ENCODE data around the gene TMC6.

Gene TMC6

GRCh38 chr17:78147315-78147998 lies 18.9 kb upstream of the TMC6 start:
- WGBS, 2 donors (ENCODE audit: extremely low coverage in 2 of 2, insufficient read length in 2 of 2, insufficient replicate concordance in 1 of 2) = no CpG with 5 or more reads among the region's 8 CpGs
- Histone ChIP-seq H3K14ac (ENCODE audit: low read length) (no peak overlapping the region), H4K8ac (ENCODE audit: low read depth, low read length) (no peak overlapping the region), H2AK5ac (ENCODE audit: low read depth, low read length) (peak overlapping the region; percentile 24), H3K4me1 (ENCODE audit: control insufficient read depth in 2 of 2, insufficient read depth in 1 of 2, low read depth in 1 of 2, low read length in 2 of 2) (peaks cover 5 to 10% of the 10 kb centered on the region in 2 donors), H2BK15ac (ENCODE audit: low read length) (no peak overlapping the region), H3K4ac (ENCODE audit: low read length) (no peak overlapping the region), H3K27ac (replicated peaks; ENCODE audit: low read length) (no peak overlapping the region), H3K36me3 (replicated peaks in 1 of 2; ENCODE audit: control insufficient read depth in 2 of 2, insufficient read depth in 2 of 2, low read length in 2 of 2) (no peaks in the 10 kb centered on the region), H3K4me3 (ENCODE audit: low read length in 2 of 2) (no peak overlapping the region), H3K4me2 (ENCODE audit: insufficient read depth, low read length, poor library complexity, severe bottlenecking) (no peak overlapping the region), H3K9me3 (replicated peaks in 1 of 2; ENCODE audit: control insufficient read depth in 2 of 2, insufficient read depth in 1 of 2, low read depth in 1 of 2, low read length in 2 of 2) (peaks cover 0 to 2% of the 10 kb centered on the region in 2 donors), H3K27me3 (ENCODE audit: control insufficient read depth in 3 of 3, insufficient read depth in 3 of 3, low read depth in 1 of 3, low read length in 3 of 3) (peaks cover 0 to 41% (median 0%) of the 10 kb centered on the region in 3 experiments), H2BK5ac (ENCODE audit: low read length) (no peak overlapping the region), H2BK120ac (ENCODE audit: low read depth, low read length) (no peak overlapping the region), H3K23ac (ENCODE audit: low read depth, low read length, poor library complexity) (no peak overlapping the region), H3K79me1 (ENCODE audit: low read depth, low read length) (no peaks in the 10 kb centered on the region), H3K18ac (ENCODE audit: low read length) (no peak overlapping the region), H2AFZ (ENCODE audit: low read length) (peak overlapping the region; percentile 17), H3K9ac (ENCODE audit: low read depth, low read length, poor library complexity) (no peak overlapping the region), H2BK12ac (ENCODE audit: low read length) (no peak overlapping the region), H4K91ac (ENCODE audit: low read depth, low read length, poor library complexity) (no peak overlapping the region)
- no peak for DNase-seq (ENCODE audit: low spot score)

DNA sequence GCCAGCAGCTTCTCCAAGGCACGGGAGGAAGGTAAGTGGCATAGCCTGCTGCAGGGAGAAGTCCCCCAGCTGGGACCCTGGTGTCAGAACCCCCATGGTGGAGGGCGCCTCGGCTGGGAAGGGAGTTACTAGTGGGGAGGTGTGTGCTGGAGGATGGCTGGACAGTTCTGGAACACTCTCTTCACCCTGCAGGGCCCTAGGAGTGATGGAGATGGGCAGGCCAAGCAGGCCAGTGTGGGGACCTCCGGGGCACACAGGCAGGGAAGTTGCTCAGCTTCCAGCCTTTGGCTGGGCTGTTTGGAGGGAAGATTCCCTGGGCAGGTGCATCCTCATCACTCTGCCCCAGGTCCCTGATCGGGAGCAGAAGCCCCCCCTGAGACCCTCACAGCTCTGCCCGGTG lies 18.3 kb upstream of the TMC6 start:
- no peaks in the 10 kb centered on the region for H3K79me1 ChIP-seq (ENCODE audit: low read depth, low read length)
- H3K4ac ChIP-seq (ENCODE audit: low read length) = no peak overlapping the region
- H4K8ac ChIP-seq (ENCODE audit: low read depth, low read length) = no peak overlapping the region
- no peak overlapping the region for H3K4me3 ChIP-seq (ENCODE audit: low read length in 2 of 2)
- H3K23ac ChIP-seq (ENCODE audit: low read depth, low read length, poor library complexity) = no peak overlapping the region
- no peak overlapping the region for H2BK15ac ChIP-seq (ENCODE audit: low read length)
- no peak overlapping the region for H4K91ac ChIP-seq (ENCODE audit: low read depth, low read length, poor library complexity)
- no peak overlapping the region for H3K9ac ChIP-seq (ENCODE audit: low read depth, low read length, poor library complexity)
- peak overlapping the region; percentile 17 for H2AFZ ChIP-seq (ENCODE audit: low read length)
- H2AK5ac ChIP-seq (ENCODE audit: low read depth, low read length) = peak overlapping the region; percentile 92
- H2BK12ac ChIP-seq (ENCODE audit: low read length) = no peak overlapping the region
- H2BK5ac ChIP-seq (ENCODE audit: low read length) = no peak overlapping the region
- no CpG with 5 or more reads among the region's 6 CpGs for WGBS, 2 donors (ENCODE audit: extremely low coverage in 2 of 2, insufficient read length in 2 of 2, insufficient replicate concordance in 1 of 2)
- peaks cover 0 to 2% of the 10 kb centered on the region in 2 donors for H3K9me3 ChIP-seq (replicated peaks in 1 of 2; ENCODE audit: control insufficient read depth in 2 of 2, insufficient read depth in 1 of 2, low read depth in 1 of 2, low read length in 2 of 2)
- H3K4me1 ChIP-seq (ENCODE audit: control insufficient read depth in 2 of 2, insufficient read depth in 1 of 2, low read depth in 1 of 2, low read length in 2 of 2) = peaks cover 5 to 10% of the 10 kb centered on the region in 2 donors
- no peak overlapping the region for H3K14ac ChIP-seq (ENCODE audit: low read length)
- DNase-seq (ENCODE audit: low spot score) = no peak
- no peak overlapping the region for H3K27ac ChIP-seq (replicated peaks; ENCODE audit: low read length)
- H3K4me2 ChIP-seq (ENCODE audit: insufficient read depth, low read length, poor library complexity, severe bottlenecking) = no peak overlapping the region
- H2BK120ac ChIP-seq (ENCODE audit: low read depth, low read length) = no peak overlapping the region
- peaks cover 0 to 46% (median 0%) of the 10 kb centered on the region in 3 experiments for H3K27me3 ChIP-seq (ENCODE audit: control insufficient read depth in 3 of 3, insufficient read depth in 3 of 3, low read depth in 1 of 3, low read length in 3 of 3)
- no peaks in the 10 kb centered on the region for H3K36me3 ChIP-seq (replicated peaks in 1 of 2; ENCODE audit: control insufficient read depth in 2 of 2, insufficient read depth in 2 of 2, low read length in 2 of 2)
- peak overlapping the region; percentile 15 for H3K18ac ChIP-seq (ENCODE audit: low read length)

DNA sequence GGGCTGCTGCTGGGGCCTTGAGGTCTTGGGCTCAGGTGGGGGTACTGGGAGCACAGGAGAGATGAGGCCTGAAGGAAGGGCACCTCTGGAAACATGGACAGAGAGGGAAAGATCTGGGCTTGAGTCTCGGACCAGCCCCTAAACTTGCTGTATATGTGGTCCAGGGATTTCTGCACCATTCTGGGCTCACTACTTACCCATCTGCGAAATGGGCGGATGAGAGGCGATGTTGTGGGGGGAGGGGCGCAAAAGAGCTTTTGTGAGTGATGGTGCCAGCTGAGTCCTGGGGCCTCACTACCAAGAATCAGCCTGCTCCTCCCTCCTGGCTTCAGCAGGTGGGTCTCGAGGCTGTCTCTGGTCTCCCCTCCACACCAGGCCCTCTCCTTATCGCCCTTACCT lies 17.9 kb upstream of the TMC6 start:
- no peak overlapping the region for H2BK5ac ChIP-seq (ENCODE audit: low read length)
- DNase-seq (ENCODE audit: low spot score) = no peak

GRCh38 chr17:78144736-78145641 lies 16.4 kb upstream of the TMC6 start:
- Histone ChIP-seq H3K27ac (replicated peaks; ENCODE audit: low read length) (no peak overlapping the region), H3K9ac (ENCODE audit: low read depth, low read length, poor library complexity) (no peak overlapping the region), H3K4me1 (ENCODE audit: control insufficient read depth in 2 of 2, insufficient read depth in 1 of 2, low read depth in 1 of 2, low read length in 2 of 2) (peaks cover 3 to 6% of the 10 kb centered on the region in 2 donors), H2BK120ac (ENCODE audit: low read depth, low read length) (peak overlapping the region; percentile 99), H3K36me3 (replicated peaks in 1 of 2; ENCODE audit: control insufficient read depth in 2 of 2, insufficient read depth in 2 of 2, low read length in 2 of 2) (no peaks in the 10 kb centered on the region), H2BK5ac (ENCODE audit: low read length) (peak overlapping the region; percentile 66), H3K4me2 (ENCODE audit: insufficient read depth, low read length, poor library complexity, severe bottlenecking) (no peak overlapping the region), H3K4ac (ENCODE audit: low read length) (no peak overlapping the region), H3K4me3 (ENCODE audit: low read length in 2 of 2) (no peak overlapping the region), H3K18ac (ENCODE audit: low read length) (peak overlapping the region; percentile 85), H2AFZ (ENCODE audit: low read length) (no peak overlapping the region), H4K8ac (ENCODE audit: low read depth, low read length) (no peak overlapping the region), H2AK5ac (ENCODE audit: low read depth, low read length) (peak overlapping the region; percentile 94), H3K14ac (ENCODE audit: low read length) (peak overlapping the region; percentile 71), H2BK15ac (ENCODE audit: low read length) (peak overlapping the region; percentile 99), H4K91ac (ENCODE audit: low read depth, low read length, poor library complexity) (no peak overlapping the region), H3K79me1 (ENCODE audit: low read depth, low read length) (peaks cover 2% of the 10 kb centered on the region), H2BK12ac (ENCODE audit: low read length) (peak overlapping the region; percentile 84), H3K9me3 (replicated peaks in 1 of 2; ENCODE audit: control insufficient read depth in 2 of 2, insufficient read depth in 1 of 2, low read depth in 1 of 2, low read length in 2 of 2) (peaks cover 0 to 2% of the 10 kb centered on the region in 2 donors), H3K27me3 (ENCODE audit: control insufficient read depth in 3 of 3, insufficient read depth in 3 of 3, low read depth in 1 of 3, low read length in 3 of 3) (peaks cover 0 to 52% (median 3%) of the 10 kb centered on the region in 3 experiments), H3K23ac (ENCODE audit: low read depth, low read length, poor library complexity) (peak overlapping the region; percentile 89)
- no peak for DNase-seq (ENCODE audit: low spot score)
- no CpG with 5 or more reads among the region's 18 CpGs for WGBS, 2 donors (ENCODE audit: extremely low coverage in 2 of 2, insufficient read length in 2 of 2, insufficient replicate concordance in 1 of 2)

More for the DNA sequence above, 17.9 kb upstream of the TMC6 start:
- no peaks in the 10 kb centered on the region for H3K36me3 ChIP-seq (replicated peaks in 1 of 2; ENCODE audit: control insufficient read depth in 2 of 2, insufficient read depth in 2 of 2, low read length in 2 of 2)
- no peak overlapping the region for H2BK15ac ChIP-seq (ENCODE audit: low read length)
- no CpG with 5 or more reads among the region's 7 CpGs for whole genome bisulfite sequencing, 2 donors (ENCODE audit: extremely low coverage in 2 of 2, insufficient read length in 2 of 2, insufficient replicate concordance in 1 of 2)
- no peak overlapping the region for H3K4me2 ChIP-seq (ENCODE audit: insufficient read depth, low read length, poor library complexity, severe bottlenecking)
- no peak overlapping the region for H4K91ac ChIP-seq (ENCODE audit: low read depth, low read length, poor library complexity)
- H3K23ac ChIP-seq (ENCODE audit: low read depth, low read length, poor library complexity) = no peak overlapping the region
- H2BK120ac ChIP-seq (ENCODE audit: low read depth, low read length) = no peak overlapping the region
- peaks cover 0 to 50% (median under 1%) of the 10 kb centered on the region in 3 experiments for H3K27me3 ChIP-seq (ENCODE audit: control insufficient read depth in 3 of 3, insufficient read depth in 3 of 3, low read depth in 1 of 3, low read length in 3 of 3)
- H3K14ac ChIP-seq (ENCODE audit: low read length) = peak overlapping the region; percentile 82
- H3K9me3 ChIP-seq (replicated peaks in 1 of 2; ENCODE audit: control insufficient read depth in 2 of 2, insufficient read depth in 1 of 2, low read depth in 1 of 2, low read length in 2 of 2) = peaks cover 0 to 2% of the 10 kb centered on the region in 2 donors
- no peak overlapping the region for H2AFZ ChIP-seq (ENCODE audit: low read length)
- no peak overlapping the region for H2BK12ac ChIP-seq (ENCODE audit: low read length)
- H3K4ac ChIP-seq (ENCODE audit: low read length) = no peak overlapping the region
- no peaks in the 10 kb centered on the region for H3K79me1 ChIP-seq (ENCODE audit: low read depth, low read length)
- H3K4me1 ChIP-seq (ENCODE audit: control insufficient read depth in 2 of 2, insufficient read depth in 1 of 2, low read depth in 1 of 2, low read length in 2 of 2) = peaks cover 2 to 6% of the 10 kb centered on the region in 2 donors
- H2AK5ac ChIP-seq (ENCODE audit: low read depth, low read length) = peak overlapping the region; percentile 92
- H3K27ac ChIP-seq (replicated peaks; ENCODE audit: low read length) = no peak overlapping the region
- no peak overlapping the region for H3K9ac ChIP-seq (ENCODE audit: low read depth, low read length, poor library complexity)
- peak overlapping the region; percentile 80 for H3K18ac ChIP-seq (ENCODE audit: low read length)
- H3K4me3 ChIP-seq (ENCODE audit: low read length in 2 of 2) = no peak overlapping the region
- no peak overlapping the region for H4K8ac ChIP-seq (ENCODE audit: low read depth, low read length)
